Gastrocnemius medialis (tissue), 4 donors: Measurements from ENCODE around the gene SEPHS2.

Experiments used
- POLR2A ChIP-seq, 2 donors: fragments of 450-650 bp; IDR thresholded peaks; one replicate each; pipeline ENCODE4 v1.6.1; 2017; ENCODE audit warnings: antibody characterized with exemption in 2 of 2, mild to moderate bottlenecking in 2 of 2, moderate library complexity in 2 of 2
- TF ChIP-seq, protein P1 (sequence below), 5 experiments: fragments of 450-650 bp in 3 of 5; fragments of 200-600 bp in 2 of 5; sonication (generic) in 2 of 5; IDR thresholded peaks in 4 of 5; conservative IDR thresholded peaks in 1 of 5; 1 replicate in 4 of 5; 2 replicates in 1 of 5; pipeline ENCODE4 v1.5.1; 2016 to 2019; ENCODE audit warnings: antibody characterized with exemption in 5 of 5, mild to moderate bottlenecking in 3 of 5, moderate library complexity in 3 of 5

DNA sequence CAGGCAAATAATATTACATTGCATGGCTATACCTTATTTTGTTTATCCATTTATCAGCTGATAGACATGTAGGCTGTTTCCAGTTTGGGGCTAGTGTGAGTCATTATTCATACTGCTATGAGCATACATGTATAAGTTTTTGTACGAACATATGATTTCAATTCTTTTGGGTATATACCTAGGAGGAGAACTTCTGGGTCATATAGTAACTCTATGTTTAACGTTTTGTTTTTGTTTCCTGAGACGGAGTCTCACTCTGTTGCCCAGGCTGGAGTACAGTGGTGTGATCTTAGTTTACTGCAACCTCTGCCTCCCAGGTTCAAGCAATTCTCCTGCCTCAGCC lies 24.5 kb upstream of the SEPHS2 start:
- no peak for TF ChIP-seq POLR2A (IDR thresholded peaks at IDR 0.05)
- TF ChIP-seq, protein P1, sequence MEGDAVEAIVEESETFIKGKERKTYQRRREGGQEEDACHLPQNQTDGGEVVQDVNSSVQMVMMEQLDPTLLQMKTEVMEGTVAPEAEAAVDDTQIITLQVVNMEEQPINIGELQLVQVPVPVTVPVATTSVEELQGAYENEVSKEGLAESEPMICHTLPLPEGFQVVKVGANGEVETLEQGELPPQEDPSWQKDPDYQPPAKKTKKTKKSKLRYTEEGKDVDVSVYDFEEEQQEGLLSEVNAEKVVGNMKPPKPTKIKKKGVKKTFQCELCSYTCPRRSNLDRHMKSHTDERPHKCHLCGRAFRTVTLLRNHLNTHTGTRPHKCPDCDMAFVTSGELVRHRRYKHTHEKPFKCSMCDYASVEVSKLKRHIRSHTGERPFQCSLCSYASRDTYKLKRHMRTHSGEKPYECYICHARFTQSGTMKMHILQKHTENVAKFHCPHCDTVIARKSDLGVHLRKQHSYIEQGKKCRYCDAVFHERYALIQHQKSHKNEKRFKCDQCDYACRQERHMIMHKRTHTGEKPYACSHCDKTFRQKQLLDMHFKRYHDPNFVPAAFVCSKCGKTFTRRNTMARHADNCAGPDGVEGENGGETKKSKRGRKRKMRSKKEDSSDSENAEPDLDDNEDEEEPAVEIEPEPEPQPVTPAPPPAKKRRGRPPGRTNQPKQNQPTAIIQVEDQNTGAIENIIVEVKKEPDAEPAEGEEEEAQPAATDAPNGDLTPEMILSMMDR (IDR thresholded peaks at IDR 0.05 in 4 of 5, conservative IDR thresholded peaks at IDR 0.05 in 1 of 5), result no peak
